Activated T-helper 2 cell treated with anti-CD3 and anti-CD28 coated beads, Interferon-gamma antibody, Interleukin-2, Interleukin-4, amounts not matched to agents 10 μg/mL and 5 μg/mL and 100 μg/mL, durations not matched to agents 14 hours and 24 hours and 36 hours (primary cell): ENCODE measurements around the gene TIPARP. TPM values are rescaled to one million over a fixed set of nuclear protein-coding genes. Genes with fewer than 3 reads are reported as not detected.
"Not testable (repeated sequence)": the region's sequence is repeated elsewhere in the genome, so short reads cannot be mapped to it uniquely, and the experiment has no call there.

ENCODE experiments used
- DNase-seq: peaks from one replicate; pipeline ENCODE4 v3.0.0; 2021; ENCODE audit warnings: low spot score
- H3K27ac Mint-ChIP-seq: one replicate; pipeline ENCODE4 v1.8.0; 2021; ENCODE audit warnings: mixed read lengths
- H3K27me3 Mint-ChIP-seq: one replicate; pipeline ENCODE4 v1.8.0; 2021; ENCODE audit warnings: low read depth, mixed read lengths
- H3K36me3 Mint-ChIP-seq: one replicate; pipeline ENCODE4 v1.8.0; 2021; ENCODE audit warnings: low read depth, mixed read lengths
- H3K4me1 Mint-ChIP-seq: one replicate; pipeline ENCODE4 v1.8.0; 2021; ENCODE audit warnings: low read depth, mixed read lengths
- H3K4me3 Mint-ChIP-seq: one replicate; pipeline ENCODE4 v1.8.0; 2021; ENCODE audit warnings: low read depth, mild to moderate bottlenecking, moderate library complexity, mixed read lengths
- H3K9me3 Mint-ChIP-seq: one replicate; pipeline ENCODE4 v1.8.0; 2021; ENCODE audit warnings: mixed read lengths
- intact Hi-C: fragments of 100-400 bp; cut with micrococcal nuclease; formaldehyde crosslinking; loops from one replicate; pipeline ENCODE4 v1.15.1; 2023
- total RNA-seq: library from RNA; stranded (reverse); gene quantifications from 2 replicates; pipeline ENCODE4 v1.2.3, GENCODE V29; 2022

TIPARP gene
- total RNA-seq, 1 donor from 2014 or later = 22.8 TPM

- H3K36me3 Mint-ChIP-seq = peaks cover 70% of the 10 kb centered on the region
- H3K27ac Mint-ChIP-seq = no peak overlapping the region
- H3K4me3 Mint-ChIP-seq = no peak overlapping the region
- intact Hi-C loops = no loop called here
- H3K4me1 Mint-ChIP-seq = peaks cover 13% of the 10 kb centered on the region
- no peak for DNase-seq
- H3K27me3 Mint-ChIP-seq = no peaks in the 10 kb centered on the region
- peaks cover 5% of the 10 kb centered on the region for H3K9me3 Mint-ChIP-seq
These were observed 36.7 kb downstream of the TIPARP start for GRCh38 chr3:156711113-156711512.

- H3K4me3 Mint-ChIP-seq, H3K9me3 Mint-ChIP-seq, H3K27me3 Mint-ChIP-seq, DNase-seq, intact Hi-C loops: not testable (repeated sequence)
- Mint-ChIP-seq H3K4me1 (peaks cover 13% of the 10 kb centered on the region), H3K27ac (peak overlapping the region; percentile 46), H3K36me3 (peaks cover 70% of the 10 kb centered on the region)
These were observed 37.6 kb downstream of the TIPARP start for GRCh38 chr3:156711944-156712343.

GRCh38 chr3:156716105-156716862, 41.9 kb downstream of the TIPARP start:
- no peak overlapping the region for H3K4me3 Mint-ChIP-seq
- no peaks in the 10 kb centered on the region for H3K27me3 Mint-ChIP-seq
- DNase-seq = no peak
- intact Hi-C loops = no loop called here
- H3K27ac Mint-ChIP-seq = no peak overlapping the region
- H3K36me3 Mint-ChIP-seq = peaks cover 46% of the 10 kb centered on the region
- H3K9me3 Mint-ChIP-seq = no peaks in the 10 kb centered on the region
- H3K4me1 Mint-ChIP-seq = peaks cover 7% of the 10 kb centered on the region

GRCh38 chr3:156718622-156719306, 44.4 kb downstream of the TIPARP start:
- no peak for DNase-seq
- Mint-ChIP-seq H3K27ac (no peak overlapping the region), H3K36me3 (peaks cover 55% of the 10 kb centered on the region), H3K4me1 (peaks cover 24% of the 10 kb centered on the region), H3K27me3 (no peaks in the 10 kb centered on the region), H3K4me3 (no peak overlapping the region), H3K9me3 (no peaks in the 10 kb centered on the region)
- intact Hi-C loops = no loop called here

GRCh38 chr3:156720826-156721225, 46.4 kb downstream of the TIPARP start:
- peaks cover 42% of the 10 kb centered on the region for H3K36me3 Mint-ChIP-seq
- no peaks in the 10 kb centered on the region for H3K27me3 Mint-ChIP-seq
- no peak for DNase-seq
- H3K27ac Mint-ChIP-seq = no peak overlapping the region
- peaks cover 19% of the 10 kb centered on the region for H3K4me1 Mint-ChIP-seq
- no peaks in the 10 kb centered on the region for H3K9me3 Mint-ChIP-seq
- intact Hi-C loops = loop anchor here (5.0 kb wide), 1 partner anchor 34 kb away; no protein-coding TSS in a partner anchor
- no peak overlapping the region for H3K4me3 Mint-ChIP-seq

- intact Hi-C loops = loop anchor here (5.0 kb wide), 1 partner anchor 35 kb away; no protein-coding TSS in a partner anchor
- Mint-ChIP-seq H3K4me1 (peaks cover 19% of the 10 kb centered on the region), H3K27ac (no peak overlapping the region), H3K4me3 (no peak overlapping the region), H3K36me3 (peaks cover 32% of the 10 kb centered on the region), H3K27me3 (no peaks in the 10 kb centered on the region), H3K9me3 (no peaks in the 10 kb centered on the region)
- no peak for DNase-seq
These were observed 47.6 kb downstream of the TIPARP start for GRCh38 chr3:156721687-156722618.

- no peak for DNase-seq
- H3K27me3 Mint-ChIP-seq = no peaks in the 10 kb centered on the region
- H3K4me3 Mint-ChIP-seq = no peak overlapping the region
- intact Hi-C loops = loop anchor here (5.0 kb wide), 1 partner anchor 36 kb away; no protein-coding TSS in a partner anchor
- peaks cover 27% of the 10 kb centered on the region for H3K4me1 Mint-ChIP-seq
- peaks cover 23% of the 10 kb centered on the region for H3K36me3 Mint-ChIP-seq
- no peaks in the 10 kb centered on the region for H3K9me3 Mint-ChIP-seq
- H3K27ac Mint-ChIP-seq = peak overlapping the region; percentile 26
These were observed 48.8 kb downstream of the TIPARP start for GRCh38 chr3:156723182-156723619.

GRCh38 chr3:156725682-156726081, 51.3 kb downstream of the TIPARP start:
- intact Hi-C loops = no loop called here
- no peak for DNase-seq
- Mint-ChIP-seq H3K27me3 (no peaks in the 10 kb centered on the region), H3K36me3 (peaks cover 26% of the 10 kb centered on the region), H3K9me3 (no peaks in the 10 kb centered on the region), H3K4me3 (no peak overlapping the region), H3K27ac (no peak overlapping the region), H3K4me1 (peaks cover 25% of the 10 kb centered on the region)

- Mint-ChIP-seq H3K27ac (no peak overlapping the region), H3K4me1 (peaks cover 25% of the 10 kb centered on the region), H3K4me3 (no peak overlapping the region), H3K27me3 (no peaks in the 10 kb centered on the region), H3K36me3 (peaks cover 26% of the 10 kb centered on the region), H3K9me3 (no peaks in the 10 kb centered on the region)
- intact Hi-C loops = no loop called here
- DNase-seq = no peak
These were observed 52.1 kb downstream of the TIPARP start for GRCh38 chr3:156726456-156726855.

- Mint-ChIP-seq H3K27ac (no peak overlapping the region), H3K4me3 (no peak overlapping the region), H3K4me1 (peaks cover 22% of the 10 kb centered on the region), H3K27me3 (no peaks in the 10 kb centered on the region), H3K36me3 (peaks cover 22% of the 10 kb centered on the region), H3K9me3 (no peaks in the 10 kb centered on the region)
- DNase-seq = no peak
- intact Hi-C loops = no loop called here
These were observed 53.3 kb downstream of the TIPARP start for GRCh38 chr3:156727519-156728205.

- Mint-ChIP-seq H3K27ac (no peak overlapping the region), H3K4me1 (peaks cover 20% of the 10 kb centered on the region), H3K4me3 (no peak overlapping the region), H3K9me3 (no peaks in the 10 kb centered on the region), H3K36me3 (peaks cover 15% of the 10 kb centered on the region), H3K27me3 (no peaks in the 10 kb centered on the region)
- DNase-seq = no peak
- intact Hi-C loops = no loop called here
These were observed 54.0 kb downstream of the TIPARP start for GRCh38 chr3:156728267-156728985.
